GM13977 (cell line): ENCODE measurements around the gene TRAPPC12.

ENCODE experiments used
- DNase-seq: peaks from one replicate; pipeline ENCODE4 v3.0.0; 2012; ENCODE audit warnings: low spot score
- CTCF ChIP-seq: IDR thresholded peaks from 2 replicates; pipeline ENCODE4 v1.5.1; 2012; ENCODE audit warnings: mild to moderate bottlenecking, control low read depth; ENCODE audit not compliant: insufficient read depth; ENCODE audit errors: extremely low read depth, missing control alignments
- in situ Hi-C: fragments of 300-500 bp; cut with MboI; formaldehyde crosslinking; loops from one replicate; pipeline ENCODE4 v1.12.0; 2022; ENCODE audit warnings: low sequenced_read_pairs, low pct_unique_long_range_greater_than_20kb, mixed read lengths, inconsistent platforms; ENCODE audit not compliant: unreplicated experiment

The TRAPPC12 gene

GRCh38 chr2:3423492-3424170 is 44.1 kb downstream of the TRAPPC12 start:
- peak; percentile 92 for TF ChIP-seq CTCF
- in situ Hi-C loops, result no loop called here
- DNase-seq, result peak; percentile 68

- in situ Hi-C loops, result no loop called here
- TF ChIP-seq CTCF, result no peak
These were observed 44.8 kb downstream of the TRAPPC12 start for GRCh38 chr2:3424171-3424795.

GRCh38 chr2:3426615-3427014 is 47.1 kb downstream of the TRAPPC12 start:
- no peak for TF ChIP-seq CTCF
- DNase-seq, result no peak
- in situ Hi-C loops, result no loop called here

More at GRCh38 chr2:3424171-3424795, 44.8 kb downstream of the TRAPPC12 start:
- DNase-seq, result no peak

- peak; percentile 61 for DNase-seq
- in situ Hi-C loops, result no loop called here
- no peak for TF ChIP-seq CTCF
These were observed 47.8 kb downstream of the TRAPPC12 start for GRCh38 chr2:3427272-3427671.

GRCh38 chr2:3428577-3428976 is 49.1 kb downstream of the TRAPPC12 start:
- in situ Hi-C loops, result no loop called here
- no peak for TF ChIP-seq CTCF
- no peak for DNase-seq

- no peak for DNase-seq
- no peak for TF ChIP-seq CTCF
- in situ Hi-C loops, result no loop called here
These were observed 49.6 kb downstream of the TRAPPC12 start for GRCh38 chr2:3429066-3429610.
